ENCODE results near the gene TPX2.

TPX2 gene

DNA sequence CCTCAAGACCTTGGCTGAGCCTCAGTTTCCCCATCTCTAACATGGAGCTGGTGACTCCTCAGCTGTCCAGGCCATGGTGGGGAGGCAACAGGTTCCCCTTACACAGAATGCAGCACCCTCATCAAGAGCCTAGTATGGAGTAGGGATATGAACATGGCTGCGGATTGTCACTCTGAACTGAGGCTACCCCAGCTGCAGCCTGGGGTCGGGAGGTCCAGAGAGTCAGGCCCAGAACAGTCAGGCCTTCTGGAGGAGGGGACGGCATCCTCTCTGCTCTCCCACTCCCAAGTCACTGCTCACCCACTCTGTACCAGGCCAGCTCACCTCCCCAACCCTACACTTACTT lies 107.7 kb downstream of the TPX2 start:
- TF ChIP-seq, protein P1, sequence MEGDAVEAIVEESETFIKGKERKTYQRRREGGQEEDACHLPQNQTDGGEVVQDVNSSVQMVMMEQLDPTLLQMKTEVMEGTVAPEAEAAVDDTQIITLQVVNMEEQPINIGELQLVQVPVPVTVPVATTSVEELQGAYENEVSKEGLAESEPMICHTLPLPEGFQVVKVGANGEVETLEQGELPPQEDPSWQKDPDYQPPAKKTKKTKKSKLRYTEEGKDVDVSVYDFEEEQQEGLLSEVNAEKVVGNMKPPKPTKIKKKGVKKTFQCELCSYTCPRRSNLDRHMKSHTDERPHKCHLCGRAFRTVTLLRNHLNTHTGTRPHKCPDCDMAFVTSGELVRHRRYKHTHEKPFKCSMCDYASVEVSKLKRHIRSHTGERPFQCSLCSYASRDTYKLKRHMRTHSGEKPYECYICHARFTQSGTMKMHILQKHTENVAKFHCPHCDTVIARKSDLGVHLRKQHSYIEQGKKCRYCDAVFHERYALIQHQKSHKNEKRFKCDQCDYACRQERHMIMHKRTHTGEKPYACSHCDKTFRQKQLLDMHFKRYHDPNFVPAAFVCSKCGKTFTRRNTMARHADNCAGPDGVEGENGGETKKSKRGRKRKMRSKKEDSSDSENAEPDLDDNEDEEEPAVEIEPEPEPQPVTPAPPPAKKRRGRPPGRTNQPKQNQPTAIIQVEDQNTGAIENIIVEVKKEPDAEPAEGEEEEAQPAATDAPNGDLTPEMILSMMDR (IDR thresholded peaks at IDR 0.05; ENCODE audit: poor library complexity, severe bottlenecking): peak; percentile 87
- Histone ChIP-seq H3K27ac (ENCODE audit: poor library complexity, severe bottlenecking) (no peak overlapping the region), H3K36me3 (ENCODE audit: low read depth) (no peaks in the 10 kb centered on the region), H3K4me3 (ENCODE audit: severe bottlenecking) (no peak overlapping the region), H3K9me3 (ENCODE audit: severe bottlenecking) (no peaks in the 10 kb centered on the region), H3K27me3 (ENCODE audit: insufficient read depth, poor library complexity, severe bottlenecking) (peaks cover 17% of the 10 kb centered on the region), H3K4me1 (ENCODE audit: insufficient read depth, poor library complexity, severe bottlenecking) (peaks cover 11% of the 10 kb centered on the region)
- ATAC-seq (ENCODE audit: low read depth) (no peak), DNase-seq (ENCODE audit: low spot score) (no peak)

DNA sequence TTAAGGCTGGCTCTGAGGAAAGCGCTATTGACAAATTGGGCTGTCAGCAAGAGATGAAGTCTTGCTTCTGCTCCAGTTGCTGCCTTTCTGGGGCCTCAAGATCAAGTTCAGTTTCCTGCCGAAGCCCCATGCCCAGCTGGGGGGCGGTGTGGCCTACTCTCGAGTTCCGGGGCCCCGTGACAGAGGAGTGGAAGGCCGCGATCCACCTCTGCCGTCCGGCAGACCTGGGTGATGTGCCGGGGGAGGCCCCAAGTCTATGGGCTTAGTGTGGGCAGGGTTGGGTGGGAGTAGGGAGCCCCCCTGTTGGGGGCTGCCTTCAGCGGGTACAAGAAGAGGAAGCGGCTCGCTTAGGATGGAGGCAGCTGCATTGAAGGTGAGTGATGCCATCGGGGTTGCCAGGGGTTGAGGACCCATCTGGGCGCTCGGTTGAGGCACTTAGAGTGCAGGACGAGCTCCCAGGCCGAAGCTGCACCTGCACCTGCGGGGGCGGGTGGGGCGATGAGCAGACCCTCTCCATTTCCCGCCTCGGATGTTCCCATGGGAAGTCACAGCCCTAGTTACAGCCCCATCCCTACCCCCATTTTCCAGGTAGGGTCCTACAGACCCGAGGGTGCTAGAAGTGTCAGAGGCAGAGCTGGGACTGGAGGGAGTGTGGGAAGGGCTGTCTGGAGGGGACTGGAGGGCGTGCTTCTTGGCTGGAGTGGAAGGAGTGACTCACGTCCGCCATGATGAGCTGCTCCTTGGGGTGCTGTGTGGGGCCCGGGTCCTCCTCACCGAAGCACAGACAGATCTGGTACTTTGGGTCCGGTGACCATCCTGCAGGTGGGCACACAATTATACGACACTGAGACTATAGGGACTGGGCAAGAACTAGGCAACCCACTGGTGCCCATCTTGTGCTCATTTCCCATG lies 109.3 kb downstream of the TPX2 start:
- Histone ChIP-seq H3K9me3 (ENCODE audit: severe bottlenecking) (no peaks in the 10 kb centered on the region), H3K4me1 (ENCODE audit: insufficient read depth, poor library complexity, severe bottlenecking) (no peaks in the 10 kb centered on the region), H3K27me3 (ENCODE audit: insufficient read depth, poor library complexity, severe bottlenecking) (peaks cover 17% of the 10 kb centered on the region), H3K36me3 (ENCODE audit: low read depth) (no peaks in the 10 kb centered on the region), H3K27ac (ENCODE audit: poor library complexity, severe bottlenecking) (no peak overlapping the region), H3K4me3 (ENCODE audit: severe bottlenecking) (no peak overlapping the region)
- DNase-seq (ENCODE audit: low spot score) (peak; percentile 80), ATAC-seq (ENCODE audit: low read depth) (no peak)
- TF ChIP-seq, protein P1 (IDR thresholded peaks at IDR 0.05; ENCODE audit: poor library complexity, severe bottlenecking): no peak

DNA sequence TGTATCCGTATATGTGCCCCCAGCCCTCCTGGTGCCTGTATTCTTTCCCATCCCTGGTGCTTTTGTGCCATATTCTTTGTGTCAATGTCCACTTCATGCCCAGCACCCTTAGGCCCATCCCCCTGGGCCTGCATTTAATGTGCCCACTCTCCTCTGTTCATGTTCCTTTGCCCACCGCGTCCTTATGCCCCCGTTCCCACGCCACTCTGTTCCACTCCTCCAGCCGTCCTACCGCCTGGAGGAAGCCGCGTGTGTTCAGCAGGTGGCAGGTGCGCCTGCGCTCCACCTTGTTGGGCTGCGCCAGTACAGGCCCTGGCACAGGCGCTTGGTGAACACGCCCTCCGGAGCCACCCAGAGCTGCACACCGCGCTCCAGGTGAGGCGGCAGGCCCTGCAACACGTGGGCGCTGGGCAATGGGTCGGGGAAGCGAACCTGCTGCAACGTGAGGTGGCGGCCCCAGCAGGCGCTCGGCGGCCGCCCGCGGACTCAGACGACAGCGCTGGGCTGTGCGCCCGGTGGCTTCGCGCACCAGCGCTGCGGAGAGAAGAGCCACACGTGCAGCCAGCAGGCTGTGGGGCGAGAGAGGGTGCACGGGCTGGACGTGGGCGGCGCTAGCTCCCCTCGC lies 110.3 kb downstream of the TPX2 start:
- Histone ChIP-seq H3K36me3 (ENCODE audit: low read depth) (no peaks in the 10 kb centered on the region), H3K27ac (ENCODE audit: poor library complexity, severe bottlenecking) (no peak overlapping the region), H3K4me3 (ENCODE audit: severe bottlenecking) (no peak overlapping the region), H3K4me1 (ENCODE audit: insufficient read depth, poor library complexity, severe bottlenecking) (no peaks in the 10 kb centered on the region), H3K9me3 (ENCODE audit: severe bottlenecking) (no peaks in the 10 kb centered on the region), H3K27me3 (ENCODE audit: insufficient read depth, poor library complexity, severe bottlenecking) (peaks cover 17% of the 10 kb centered on the region)
- peak; percentile 57 for ATAC-seq (ENCODE audit: low read depth)
- DNase-seq (ENCODE audit: low spot score): peak; percentile 78
- TF ChIP-seq, protein P1 (IDR thresholded peaks at IDR 0.05; ENCODE audit: poor library complexity, severe bottlenecking): no peak
